ENCODE measurements around the gene SPRR2B.

DNA sequence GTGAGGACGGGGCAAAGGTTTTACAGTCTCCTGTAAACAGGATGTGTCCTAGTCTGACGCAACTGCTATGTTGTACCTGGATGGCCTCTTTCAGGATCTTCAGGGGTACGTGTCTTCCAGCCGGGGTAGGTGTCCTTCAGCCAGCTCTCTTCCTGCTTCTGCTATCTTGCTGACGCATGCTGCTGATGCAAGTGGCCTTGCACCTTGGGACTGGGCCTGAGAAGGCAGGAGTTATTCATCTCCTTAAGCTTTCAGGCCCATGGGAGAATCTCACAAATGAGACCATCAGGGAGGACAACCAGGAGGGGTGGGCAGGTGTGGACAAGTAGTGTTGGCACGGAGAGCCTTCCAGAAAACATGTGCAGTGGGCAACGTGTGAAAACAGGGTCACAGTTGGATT lies 48.3 kb downstream of the SPRR2B start:
- TF ChIP-seq, protein P1, sequence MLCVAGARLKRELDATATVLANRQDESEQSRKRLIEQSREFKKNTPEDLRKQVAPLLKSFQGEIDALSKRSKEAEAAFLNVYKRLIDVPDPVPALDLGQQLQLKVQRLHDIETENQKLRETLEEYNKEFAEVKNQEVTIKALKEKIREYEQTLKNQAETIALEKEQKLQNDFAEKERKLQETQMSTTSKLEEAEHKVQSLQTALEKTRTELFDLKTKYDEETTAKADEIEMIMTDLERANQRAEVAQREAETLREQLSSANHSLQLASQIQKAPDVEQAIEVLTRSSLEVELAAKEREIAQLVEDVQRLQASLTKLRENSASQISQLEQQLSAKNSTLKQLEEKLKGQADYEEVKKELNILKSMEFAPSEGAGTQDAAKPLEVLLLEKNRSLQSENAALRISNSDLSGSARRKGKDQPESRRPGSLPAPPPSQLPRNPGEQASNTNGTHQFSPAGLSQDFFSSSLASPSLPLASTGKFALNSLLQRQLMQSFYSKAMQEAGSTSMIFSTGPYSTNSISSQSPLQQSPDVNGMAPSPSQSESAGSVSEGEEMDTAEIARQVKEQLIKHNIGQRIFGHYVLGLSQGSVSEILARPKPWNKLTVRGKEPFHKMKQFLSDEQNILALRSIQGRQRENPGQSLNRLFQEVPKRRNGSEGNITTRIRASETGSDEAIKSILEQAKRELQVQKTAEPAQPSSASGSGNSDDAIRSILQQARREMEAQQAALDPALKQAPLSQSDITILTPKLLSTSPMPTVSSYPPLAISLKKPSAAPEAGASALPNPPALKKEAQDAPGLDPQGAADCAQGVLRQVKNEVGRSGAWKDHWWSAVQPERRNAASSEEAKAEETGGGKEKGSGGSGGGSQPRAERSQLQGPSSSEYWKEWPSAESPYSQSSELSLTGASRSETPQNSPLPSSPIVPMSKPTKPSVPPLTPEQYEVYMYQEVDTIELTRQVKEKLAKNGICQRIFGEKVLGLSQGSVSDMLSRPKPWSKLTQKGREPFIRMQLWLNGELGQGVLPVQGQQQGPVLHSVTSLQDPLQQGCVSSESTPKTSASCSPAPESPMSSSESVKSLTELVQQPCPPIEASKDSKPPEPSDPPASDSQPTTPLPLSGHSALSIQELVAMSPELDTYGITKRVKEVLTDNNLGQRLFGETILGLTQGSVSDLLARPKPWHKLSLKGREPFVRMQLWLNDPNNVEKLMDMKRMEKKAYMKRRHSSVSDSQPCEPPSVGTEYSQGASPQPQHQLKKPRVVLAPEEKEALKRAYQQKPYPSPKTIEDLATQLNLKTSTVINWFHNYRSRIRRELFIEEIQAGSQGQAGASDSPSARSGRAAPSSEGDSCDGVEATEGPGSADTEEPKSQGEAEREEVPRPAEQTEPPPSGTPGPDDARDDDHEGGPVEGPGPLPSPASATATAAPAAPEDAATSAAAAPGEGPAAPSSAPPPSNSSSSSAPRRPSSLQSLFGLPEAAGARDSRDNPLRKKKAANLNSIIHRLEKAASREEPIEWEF (IDR thresholded peaks at IDR 0.05; ENCODE audit: insufficient replicate concordance, low read depth, low read length): no peak
- TF ChIP-seq RCOR1 (conservative IDR thresholded peaks at IDR 0.05; ENCODE audit: low read depth, low read length) (no peak), HDAC2 (IDR thresholded peaks at IDR 0.05) (no peak), BRCA1 (IDR thresholded peaks at IDR 0.05; ENCODE audit: low read depth, low read length) (no peak), NFYA (IDR thresholded peaks at IDR 0.05; ENCODE audit: borderline replicate concordance, low read depth, low read length) (no peak)
- TF ChIP-seq, protein P2, sequence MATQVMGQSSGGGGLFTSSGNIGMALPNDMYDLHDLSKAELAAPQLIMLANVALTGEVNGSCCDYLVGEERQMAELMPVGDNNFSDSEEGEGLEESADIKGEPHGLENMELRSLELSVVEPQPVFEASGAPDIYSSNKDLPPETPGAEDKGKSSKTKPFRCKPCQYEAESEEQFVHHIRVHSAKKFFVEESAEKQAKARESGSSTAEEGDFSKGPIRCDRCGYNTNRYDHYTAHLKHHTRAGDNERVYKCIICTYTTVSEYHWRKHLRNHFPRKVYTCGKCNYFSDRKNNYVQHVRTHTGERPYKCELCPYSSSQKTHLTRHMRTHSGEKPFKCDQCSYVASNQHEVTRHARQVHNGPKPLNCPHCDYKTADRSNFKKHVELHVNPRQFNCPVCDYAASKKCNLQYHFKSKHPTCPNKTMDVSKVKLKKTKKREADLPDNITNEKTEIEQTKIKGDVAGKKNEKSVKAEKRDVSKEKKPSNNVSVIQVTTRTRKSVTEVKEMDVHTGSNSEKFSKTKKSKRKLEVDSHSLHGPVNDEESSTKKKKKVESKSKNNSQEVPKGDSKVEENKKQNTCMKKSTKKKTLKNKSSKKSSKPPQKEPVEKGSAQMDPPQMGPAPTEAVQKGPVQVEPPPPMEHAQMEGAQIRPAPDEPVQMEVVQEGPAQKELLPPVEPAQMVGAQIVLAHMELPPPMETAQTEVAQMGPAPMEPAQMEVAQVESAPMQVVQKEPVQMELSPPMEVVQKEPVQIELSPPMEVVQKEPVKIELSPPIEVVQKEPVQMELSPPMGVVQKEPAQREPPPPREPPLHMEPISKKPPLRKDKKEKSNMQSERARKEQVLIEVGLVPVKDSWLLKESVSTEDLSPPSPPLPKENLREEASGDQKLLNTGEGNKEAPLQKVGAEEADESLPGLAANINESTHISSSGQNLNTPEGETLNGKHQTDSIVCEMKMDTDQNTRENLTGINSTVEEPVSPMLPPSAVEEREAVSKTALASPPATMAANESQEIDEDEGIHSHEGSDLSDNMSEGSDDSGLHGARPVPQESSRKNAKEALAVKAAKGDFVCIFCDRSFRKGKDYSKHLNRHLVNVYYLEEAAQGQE (IDR thresholded peaks at IDR 0.05; ENCODE audit: low read depth, low read length): no peak
- TF ChIP-seq, protein P3, sequence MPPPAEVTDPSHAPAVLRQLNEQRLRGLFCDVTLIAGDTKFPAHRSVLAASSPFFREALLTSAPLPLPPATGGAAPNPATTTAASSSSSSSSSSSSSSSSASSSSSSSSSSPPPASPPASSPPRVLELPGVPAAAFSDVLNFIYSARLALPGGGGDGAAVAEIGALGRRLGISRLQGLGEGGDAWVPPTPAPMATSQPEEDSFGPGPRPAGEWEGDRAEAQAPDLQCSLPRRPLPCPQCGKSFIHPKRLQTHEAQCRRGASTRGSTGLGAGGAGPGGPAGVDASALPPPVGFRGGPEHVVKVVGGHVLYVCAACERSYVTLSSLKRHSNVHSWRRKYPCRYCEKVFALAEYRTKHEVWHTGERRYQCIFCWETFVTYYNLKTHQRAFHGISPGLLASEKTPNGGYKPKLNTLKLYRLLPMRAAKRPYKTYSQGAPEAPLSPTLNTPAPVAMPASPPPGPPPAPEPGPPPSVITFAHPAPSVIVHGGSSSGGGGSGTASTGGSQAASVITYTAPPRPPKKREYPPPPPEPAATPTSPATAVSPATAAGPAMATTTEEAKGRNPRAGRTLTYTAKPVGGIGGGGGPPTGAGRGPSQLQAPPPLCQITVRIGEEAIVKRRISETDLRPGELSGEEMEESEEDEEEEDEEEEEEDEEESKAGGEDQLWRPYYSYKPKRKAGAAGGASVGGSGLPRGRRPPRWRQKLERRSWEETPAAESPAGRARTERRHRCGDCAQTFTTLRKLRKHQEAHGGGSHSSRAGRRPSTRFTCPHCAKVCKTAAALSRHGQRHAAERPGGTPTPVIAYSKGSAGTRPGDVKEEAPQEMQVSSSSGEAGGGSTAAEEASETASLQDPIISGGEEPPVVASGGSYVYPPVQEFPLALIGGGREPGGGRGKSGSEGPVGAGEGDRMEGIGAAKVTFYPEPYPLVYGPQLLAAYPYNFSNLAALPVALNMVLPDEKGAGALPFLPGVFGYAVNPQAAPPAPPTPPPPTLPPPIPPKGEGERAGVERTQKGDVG (CRISPR knock-in tag; IDR thresholded peaks at IDR 0.05): no peak
- TF ChIP-seq, protein P4, sequence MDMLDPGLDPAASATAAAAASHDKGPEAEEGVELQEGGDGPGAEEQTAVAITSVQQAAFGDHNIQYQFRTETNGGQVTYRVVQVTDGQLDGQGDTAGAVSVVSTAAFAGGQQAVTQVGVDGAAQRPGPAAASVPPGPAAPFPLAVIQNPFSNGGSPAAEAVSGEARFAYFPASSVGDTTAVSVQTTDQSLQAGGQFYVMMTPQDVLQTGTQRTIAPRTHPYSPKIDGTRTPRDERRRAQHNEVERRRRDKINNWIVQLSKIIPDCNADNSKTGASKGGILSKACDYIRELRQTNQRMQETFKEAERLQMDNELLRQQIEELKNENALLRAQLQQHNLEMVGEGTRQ (IDR thresholded peaks at IDR 0.05; ENCODE audit: borderline replicate concordance, low read depth, low read length): no peak
- TF ChIP-seq, protein P5, sequence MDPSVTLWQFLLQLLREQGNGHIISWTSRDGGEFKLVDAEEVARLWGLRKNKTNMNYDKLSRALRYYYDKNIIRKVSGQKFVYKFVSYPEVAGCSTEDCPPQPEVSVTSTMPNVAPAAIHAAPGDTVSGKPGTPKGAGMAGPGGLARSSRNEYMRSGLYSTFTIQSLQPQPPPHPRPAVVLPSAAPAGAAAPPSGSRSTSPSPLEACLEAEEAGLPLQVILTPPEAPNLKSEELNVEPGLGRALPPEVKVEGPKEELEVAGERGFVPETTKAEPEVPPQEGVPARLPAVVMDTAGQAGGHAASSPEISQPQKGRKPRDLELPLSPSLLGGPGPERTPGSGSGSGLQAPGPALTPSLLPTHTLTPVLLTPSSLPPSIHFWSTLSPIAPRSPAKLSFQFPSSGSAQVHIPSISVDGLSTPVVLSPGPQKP (IDR thresholded peaks at IDR 0.05; ENCODE audit: low read depth, low read length): no peak
